ENCODE data around the gene ZNF74. TPM values are rescaled to one million over a fixed set of nuclear protein-coding genes. Genes with fewer than 3 reads are reported as not detected.
"Not testable (repeated sequence)": the region's sequence is repeated elsewhere in the genome, so short reads cannot be mapped to it uniquely, and the experiment has no call there.

ZNF74 gene
- total RNA-seq, 1 donor from 2014 or later: 28.8 TPM

GRCh38 chr22:20360866-20361751, 32.8 kb upstream of the ZNF74 start:
- not testable (repeated sequence) for H3K27me3 Mint-ChIP-seq (ENCODE audit: unreplicated experiment); H3K36me3 Mint-ChIP-seq (ENCODE audit: low read depth, unreplicated experiment); H3K27ac Mint-ChIP-seq (ENCODE audit: unreplicated experiment); H3K9me3 Mint-ChIP-seq (ENCODE audit: unreplicated experiment); H3K4me3 Mint-ChIP-seq (ENCODE audit: unreplicated experiment); H3K4me1 Mint-ChIP-seq (ENCODE audit: unreplicated experiment); DNase-seq (ENCODE audit: low spot score)

GRCh38 chr22:20361752-20362229, 32.2 kb upstream of the ZNF74 start:
- not testable (repeated sequence) for H3K27ac Mint-ChIP-seq (ENCODE audit: unreplicated experiment); H3K4me3 Mint-ChIP-seq (ENCODE audit: unreplicated experiment); DNase-seq (ENCODE audit: low spot score)

GRCh38 chr22:20362403-20362802, 31.5 kb upstream of the ZNF74 start:
- not testable (repeated sequence) for H3K36me3 Mint-ChIP-seq (ENCODE audit: low read depth, unreplicated experiment); H3K9me3 Mint-ChIP-seq (ENCODE audit: unreplicated experiment); H3K4me3 Mint-ChIP-seq (ENCODE audit: unreplicated experiment); DNase-seq (ENCODE audit: low spot score); H3K27me3 Mint-ChIP-seq (ENCODE audit: unreplicated experiment); H3K4me1 Mint-ChIP-seq (ENCODE audit: unreplicated experiment); H3K27ac Mint-ChIP-seq (ENCODE audit: unreplicated experiment)

More at GRCh38 chr22:20361752-20362229, 32.2 kb upstream of the ZNF74 start:
- not testable (repeated sequence) for H3K27me3 Mint-ChIP-seq (ENCODE audit: unreplicated experiment); H3K36me3 Mint-ChIP-seq (ENCODE audit: low read depth, unreplicated experiment); H3K9me3 Mint-ChIP-seq (ENCODE audit: unreplicated experiment); H3K4me1 Mint-ChIP-seq (ENCODE audit: unreplicated experiment)

- H3K9me3 Mint-ChIP-seq (ENCODE audit: unreplicated experiment); H3K4me3 Mint-ChIP-seq (ENCODE audit: unreplicated experiment); H3K4me1 Mint-ChIP-seq (ENCODE audit: unreplicated experiment); H3K27me3 Mint-ChIP-seq (ENCODE audit: unreplicated experiment); H3K27ac Mint-ChIP-seq (ENCODE audit: unreplicated experiment); DNase-seq (ENCODE audit: low spot score); H3K36me3 Mint-ChIP-seq (ENCODE audit: low read depth, unreplicated experiment): not testable (repeated sequence)
Measured at GRCh38 chr22:20364335-20365260, 29.4 kb upstream of the ZNF74 start.

- H3K9me3 Mint-ChIP-seq (ENCODE audit: unreplicated experiment); H3K36me3 Mint-ChIP-seq (ENCODE audit: low read depth, unreplicated experiment); H3K27me3 Mint-ChIP-seq (ENCODE audit: unreplicated experiment); H3K4me1 Mint-ChIP-seq (ENCODE audit: unreplicated experiment); DNase-seq (ENCODE audit: low spot score); H3K4me3 Mint-ChIP-seq (ENCODE audit: unreplicated experiment); H3K27ac Mint-ChIP-seq (ENCODE audit: unreplicated experiment): not testable (repeated sequence)
Measured at GRCh38 chr22:20366841-20367240, 27.1 kb upstream of the ZNF74 start.

GRCh38 chr22:20368875-20369274, 25.1 kb upstream of the ZNF74 start:
- not testable (repeated sequence) for H3K4me3 Mint-ChIP-seq (ENCODE audit: unreplicated experiment); H3K9me3 Mint-ChIP-seq (ENCODE audit: unreplicated experiment); DNase-seq (ENCODE audit: low spot score); H3K4me1 Mint-ChIP-seq (ENCODE audit: unreplicated experiment); H3K27me3 Mint-ChIP-seq (ENCODE audit: unreplicated experiment); H3K27ac Mint-ChIP-seq (ENCODE audit: unreplicated experiment); H3K36me3 Mint-ChIP-seq (ENCODE audit: low read depth, unreplicated experiment)

- H3K27ac Mint-ChIP-seq (ENCODE audit: unreplicated experiment): not testable (repeated sequence)
Measured at GRCh38 chr22:20371687-20372086, 22.3 kb upstream of the ZNF74 start.

GRCh38 chr22:20372406-20372854, 21.5 kb upstream of the ZNF74 start:
- H3K27me3 Mint-ChIP-seq (ENCODE audit: unreplicated experiment); H3K4me1 Mint-ChIP-seq (ENCODE audit: unreplicated experiment); H3K27ac Mint-ChIP-seq (ENCODE audit: unreplicated experiment); H3K9me3 Mint-ChIP-seq (ENCODE audit: unreplicated experiment); DNase-seq (ENCODE audit: low spot score); H3K36me3 Mint-ChIP-seq (ENCODE audit: low read depth, unreplicated experiment); H3K4me3 Mint-ChIP-seq (ENCODE audit: unreplicated experiment): not testable (repeated sequence)

More at GRCh38 chr22:20371687-20372086, 22.3 kb upstream of the ZNF74 start:
- not testable (repeated sequence) for H3K4me1 Mint-ChIP-seq (ENCODE audit: unreplicated experiment); H3K27me3 Mint-ChIP-seq (ENCODE audit: unreplicated experiment); H3K9me3 Mint-ChIP-seq (ENCODE audit: unreplicated experiment); DNase-seq (ENCODE audit: low spot score); H3K36me3 Mint-ChIP-seq (ENCODE audit: low read depth, unreplicated experiment); H3K4me3 Mint-ChIP-seq (ENCODE audit: unreplicated experiment)

GRCh38 chr22:20373195-20373706, 20.7 kb upstream of the ZNF74 start:
- H3K27me3 Mint-ChIP-seq (ENCODE audit: unreplicated experiment); H3K27ac Mint-ChIP-seq (ENCODE audit: unreplicated experiment): not testable (repeated sequence)

GRCh38 chr22:20374130-20374529, 19.8 kb upstream of the ZNF74 start:
- not testable (repeated sequence) for H3K36me3 Mint-ChIP-seq (ENCODE audit: low read depth, unreplicated experiment); H3K27me3 Mint-ChIP-seq (ENCODE audit: unreplicated experiment); H3K9me3 Mint-ChIP-seq (ENCODE audit: unreplicated experiment); H3K4me3 Mint-ChIP-seq (ENCODE audit: unreplicated experiment); H3K4me1 Mint-ChIP-seq (ENCODE audit: unreplicated experiment); DNase-seq (ENCODE audit: low spot score); H3K27ac Mint-ChIP-seq (ENCODE audit: unreplicated experiment)

More at GRCh38 chr22:20373195-20373706, 20.7 kb upstream of the ZNF74 start:
- DNase-seq (ENCODE audit: low spot score); H3K36me3 Mint-ChIP-seq (ENCODE audit: low read depth, unreplicated experiment); H3K4me1 Mint-ChIP-seq (ENCODE audit: unreplicated experiment); H3K4me3 Mint-ChIP-seq (ENCODE audit: unreplicated experiment); H3K9me3 Mint-ChIP-seq (ENCODE audit: unreplicated experiment): not testable (repeated sequence)

GRCh38 chr22:20376281-20376680, 17.7 kb upstream of the ZNF74 start:
- H3K4me3 Mint-ChIP-seq (ENCODE audit: unreplicated experiment); H3K9me3 Mint-ChIP-seq (ENCODE audit: unreplicated experiment); DNase-seq (ENCODE audit: low spot score); H3K4me1 Mint-ChIP-seq (ENCODE audit: unreplicated experiment); H3K27me3 Mint-ChIP-seq (ENCODE audit: unreplicated experiment); H3K27ac Mint-ChIP-seq (ENCODE audit: unreplicated experiment); H3K36me3 Mint-ChIP-seq (ENCODE audit: low read depth, unreplicated experiment): not testable (repeated sequence)

Data from endothelial cell (in vitro differentiated cells).